GM21786 (cell line): ENCODE results near the gene RPL21.
"Not testable (repeated sequence)": the region's sequence is repeated elsewhere in the genome, so short reads cannot be mapped to it uniquely, and the experiment has no call there.

Source experiments
- ATAC-seq: cut with Tn5 transposase; IDR thresholded peaks from one replicate; pipeline ENCODE4 v1.9.1; 2021; ENCODE audit not compliant: unreplicated experiment

RPL21 gene

GRCh38 chr13:27251166-27252091 is at the start of gene RPL21:
Gene RPL21 (plus strand): TSS chr13:27251558. CDS start chr13:27253777, 2,219 bp downstream.
- ATAC-seq: peak; percentile 94

DNA sequence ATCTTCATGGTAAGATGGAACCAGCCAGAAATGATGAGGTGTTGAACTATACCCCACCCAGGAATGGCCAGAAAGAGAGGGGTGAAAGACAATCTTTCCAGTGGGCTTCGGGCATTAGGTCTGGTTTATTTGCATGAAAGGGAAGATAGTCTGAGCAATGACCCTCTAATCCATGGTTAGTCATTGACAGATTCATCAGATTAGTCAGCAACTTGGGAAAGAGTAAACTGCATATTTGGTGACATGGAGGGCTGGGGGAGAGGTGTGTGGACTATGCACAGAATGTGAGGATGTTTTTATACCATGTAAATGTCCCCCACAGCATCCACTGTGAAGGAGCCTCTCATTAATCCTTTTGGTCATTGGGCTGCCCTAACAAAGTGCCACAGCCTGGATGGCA is 49.7 kb upstream of the RPL21 start:
- ATAC-seq: no peak

DNA sequence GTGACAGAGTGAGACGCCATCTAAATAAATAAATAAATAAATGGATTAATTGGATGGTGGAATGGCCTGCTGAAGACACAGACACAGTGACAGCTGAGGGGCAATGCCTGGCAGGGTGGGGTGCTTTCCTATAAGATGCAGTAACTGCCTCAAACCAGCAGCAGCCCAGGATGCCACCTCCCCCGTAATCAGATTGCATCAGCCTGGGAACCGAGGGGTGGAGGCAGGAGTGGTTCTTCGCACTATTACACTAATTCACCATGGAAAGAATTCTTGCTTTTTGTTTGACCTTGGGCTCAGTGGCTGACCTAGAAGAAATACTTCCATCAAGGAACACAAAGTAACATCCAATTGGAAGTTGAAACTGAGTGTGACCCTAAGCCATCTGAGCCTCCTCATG is 48.2 kb upstream of the RPL21 start:
- no peak for ATAC-seq

GRCh38 chr13:27203854-27204253 is 47.5 kb upstream of the RPL21 start:
- no peak for ATAC-seq

- ATAC-seq: no peak
These were observed 42.8 kb upstream of the RPL21 start for GRCh38 chr13:27208514-27208913.

GRCh38 chr13:27211271-27211670 is 40.1 kb upstream of the RPL21 start:
- ATAC-seq: no peak

- no peak for ATAC-seq
These were observed 39.5 kb upstream of the RPL21 start for GRCh38 chr13:27211771-27212364.

GRCh38 chr13:27213386-27213785 is 38.0 kb upstream of the RPL21 start:
- ATAC-seq: not testable (repeated sequence)

DNA sequence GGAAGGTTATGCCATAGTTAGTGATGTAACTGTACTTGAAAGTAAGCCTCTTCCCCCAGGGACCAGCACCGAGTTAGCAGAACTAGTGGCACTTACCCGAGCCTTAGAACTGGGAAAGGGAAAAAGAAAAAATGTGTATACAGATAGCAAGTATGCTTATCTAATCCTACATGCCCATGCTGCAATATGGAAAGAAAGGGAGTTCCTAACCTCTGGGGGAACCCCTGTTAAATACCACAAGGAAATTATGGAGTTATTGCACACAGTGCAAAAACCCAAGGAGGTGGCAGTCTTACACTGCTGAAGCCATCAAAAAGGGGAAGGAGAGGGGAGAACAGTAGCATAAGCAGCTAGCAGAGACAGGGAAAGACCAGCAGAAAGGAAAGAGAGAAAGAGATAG is 33.6 kb upstream of the RPL21 start:
- not testable (repeated sequence) for ATAC-seq

- not testable (repeated sequence) for ATAC-seq
These were observed 32.5 kb upstream of the RPL21 start for GRCh38 chr13:27218861-27219260.

DNA sequence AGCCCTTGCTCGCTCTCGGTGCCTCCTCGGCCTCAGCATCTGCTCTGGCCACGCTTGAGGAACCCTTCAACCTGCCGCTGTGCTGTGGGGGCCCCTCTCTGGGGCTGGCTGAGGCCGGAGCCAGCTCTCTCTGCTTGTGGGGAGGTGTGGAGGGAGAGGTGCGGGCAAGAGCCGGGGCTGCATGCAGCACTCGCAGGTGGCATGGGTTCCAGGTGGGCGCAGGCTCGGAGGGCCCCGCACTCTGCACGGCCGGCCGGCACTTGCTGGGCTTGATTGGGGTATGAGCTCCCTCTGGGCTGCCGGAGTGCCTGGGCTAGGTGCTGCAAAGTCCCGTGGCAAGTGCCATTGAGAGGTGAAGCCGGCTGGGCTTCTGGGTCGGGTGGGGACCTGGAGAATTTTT is 31.7 kb upstream of the RPL21 start:
- no peak for ATAC-seq

DNA sequence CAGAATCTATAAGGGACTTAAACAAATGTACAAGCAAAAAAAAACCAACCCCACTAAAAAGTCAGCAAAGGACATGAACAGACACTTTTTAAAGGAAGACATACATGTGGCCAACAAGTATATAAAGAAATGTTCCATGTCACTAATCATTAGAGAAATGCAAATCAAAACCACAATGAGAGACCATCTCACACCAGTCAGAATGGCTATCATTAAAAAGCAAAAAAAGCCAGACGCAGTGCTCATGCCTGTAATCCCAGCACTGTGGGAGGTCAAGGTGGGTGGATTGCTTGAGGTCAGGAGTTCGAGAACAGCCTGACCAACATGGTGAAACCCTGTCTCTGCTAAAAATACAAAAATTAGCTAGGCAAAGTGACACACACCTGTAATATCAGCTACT is 29.3 kb upstream of the RPL21 start:
- ATAC-seq: not testable (repeated sequence)

DNA sequence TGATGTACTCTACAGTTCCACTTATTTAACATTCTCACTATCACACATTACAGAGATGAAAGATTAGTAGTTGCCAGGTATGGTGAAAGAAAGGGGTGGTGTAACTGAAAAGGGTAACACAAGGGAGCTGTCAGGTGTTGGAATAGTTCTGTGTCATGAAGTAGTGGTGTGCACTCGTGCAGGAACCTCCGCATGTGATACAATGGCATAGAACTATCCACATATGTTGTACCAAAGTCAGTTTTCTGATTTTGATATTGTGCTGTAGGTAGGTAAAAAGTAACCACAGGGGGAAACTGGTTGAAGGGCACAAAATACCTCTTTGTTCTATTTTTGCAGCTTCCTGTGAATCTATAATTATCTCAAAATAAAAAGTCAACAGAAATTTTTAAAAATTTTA is 24.4 kb upstream of the RPL21 start:
- no peak for ATAC-seq

DNA sequence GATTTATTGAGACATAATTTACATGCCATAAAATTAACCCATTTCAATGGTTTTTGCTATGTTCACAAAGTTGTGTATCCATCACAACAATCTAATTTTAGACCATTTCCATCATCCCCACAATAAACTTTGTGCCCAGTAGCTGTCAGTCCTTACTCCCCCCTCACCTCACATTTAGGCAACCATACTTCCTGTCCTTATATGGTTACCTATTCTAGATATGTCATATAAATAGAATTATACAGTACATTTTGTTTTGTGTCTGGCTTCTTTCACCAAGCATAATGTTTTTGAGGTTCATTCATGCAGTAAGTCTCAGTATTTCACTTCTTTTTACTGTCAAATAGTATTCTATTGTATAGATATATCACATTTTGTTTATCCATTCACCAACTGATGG is 23.2 kb upstream of the RPL21 start:
- no peak for ATAC-seq

DNA sequence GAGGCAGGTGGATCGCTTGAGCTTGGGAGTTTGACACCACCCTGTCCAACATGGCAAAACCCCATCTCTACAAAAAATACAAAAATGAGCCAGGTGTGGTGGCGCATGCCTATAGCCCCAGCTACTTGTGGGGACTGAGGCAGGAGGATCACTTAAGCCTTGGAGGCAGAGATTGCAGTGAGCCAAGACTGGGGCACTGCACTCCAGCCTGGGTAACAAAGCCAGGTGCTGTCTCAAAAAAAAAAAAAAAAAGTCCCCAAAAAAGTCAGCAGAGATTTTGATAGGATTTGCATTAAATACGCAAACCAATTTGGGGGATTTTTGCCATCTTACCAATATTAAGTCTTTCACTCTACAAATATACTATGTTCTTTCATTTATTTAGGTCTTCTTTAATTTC is 21.7 kb upstream of the RPL21 start:
- no peak for ATAC-seq

- no peak for ATAC-seq
These were observed 17.4 kb upstream of the RPL21 start for GRCh38 chr13:27233964-27234363.

DNA sequence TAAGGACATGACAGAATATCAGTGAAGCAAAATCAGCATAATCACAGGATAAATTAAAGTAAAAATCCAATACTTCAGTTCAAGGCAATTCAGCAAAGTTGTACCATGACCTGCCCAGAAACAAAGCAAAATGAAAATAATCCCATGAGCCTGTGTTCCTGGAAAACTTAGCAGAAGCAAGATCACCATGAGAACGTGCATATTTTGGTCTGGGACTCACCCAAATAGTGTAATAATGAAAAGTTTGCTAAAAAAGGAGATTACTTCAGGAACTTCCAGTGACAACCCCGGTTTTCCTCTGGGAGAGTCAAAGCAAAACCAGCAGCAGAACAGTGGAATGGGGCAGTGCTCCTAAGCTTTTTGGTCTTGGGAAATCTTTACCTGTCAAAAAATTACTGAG is 14.9 kb upstream of the RPL21 start:
- no peak for ATAC-seq

- ATAC-seq: no peak
These were observed 8.7 kb upstream of the RPL21 start for GRCh38 chr13:27242702-27243101.

- ATAC-seq: no peak
These were observed 5.7 kb upstream of the RPL21 start for GRCh38 chr13:27245610-27246009.

GRCh38 chr13:27250833-27251165 is 559 bp upstream of the RPL21 start:
- no peak for ATAC-seq

DNA sequence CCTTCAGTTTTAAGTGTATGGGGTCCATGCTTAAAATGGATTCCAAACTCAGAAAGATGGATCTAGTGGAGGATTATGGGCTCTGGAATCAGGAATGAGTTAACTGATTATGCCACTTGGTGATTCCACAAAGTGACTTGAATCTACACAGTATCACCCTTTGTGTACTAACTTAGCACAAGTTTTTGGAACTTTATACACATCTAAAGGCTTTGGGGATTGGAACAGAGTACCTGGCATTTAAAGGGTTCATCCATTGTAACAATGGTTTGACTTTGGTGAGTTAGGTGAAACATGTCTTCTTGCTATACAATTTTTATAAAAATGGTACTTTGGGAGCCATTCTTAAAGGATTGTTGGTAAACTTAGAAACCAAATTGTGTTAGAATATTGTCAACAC is 1.1 kb downstream of the RPL21 start:
- no peak for ATAC-seq

- ATAC-seq: no peak
These were observed 5.8 kb downstream of the RPL21 start for GRCh38 chr13:27257233-27257568.
